Naive thymus-derived CD8-positive, alpha-beta T cell (primary cell): ENCODE data around the gene HES5. TPM values are rescaled to one million over a fixed set of nuclear protein-coding genes. Genes with fewer than 3 reads are reported as not detected.
A peak's percentile ranks its signal among the peaks of the same experiment; 100 is the strongest.

Experiments
- ATAC-seq, 2 donors: fragments of 150-1000 bp; cut with Tn5 transposase in 1 of 2; sonication (Bioruptor Pico), chemical (Tn5 transposase) in 1 of 2; 1 replicate in 1 of 2; 2 replicates in 1 of 2; pipeline ENCODE4 v1.10.0; 2021; ENCODE audit warnings: mild to moderate bottlenecking in 2 of 2, moderate library complexity in 2 of 2
- POLR2A ChIA-PET: fragments of 350-600 bp; sonication (Branson Sonifier 250); formaldehyde crosslinking; loops from one replicate; lab custom pipeline; 2021; ENCODE audit warnings: antibody characterized with exemption; lab: Charles Lee
- DNase-seq, 10 donors: peaks; one replicate each; pipeline versions ENCODE4 v3.0.0 to v3.0.0-alpha.2; 2020 to 2022
- H3K27ac Mint-ChIP-seq, 10 donors: one replicate each; pipeline ENCODE4 v1.8.0; 2020 to 2022; ENCODE audit warnings: mild to moderate bottlenecking in 10 of 10, mixed read lengths in 10 of 10, moderate library complexity in 4 of 10, inconsistent platforms in 1 of 10
- H3K27me3 Mint-ChIP-seq, 5 donors: one replicate each; pipeline ENCODE4 v1.8.0; 2021 to 2022; ENCODE audit warnings: mixed read lengths in 5 of 5
- H3K36me3 Mint-ChIP-seq, 3 donors: one replicate each; pipeline ENCODE4 v1.8.0; 2020 to 2022; ENCODE audit warnings: mixed read lengths in 3 of 3, mild to moderate bottlenecking in 2 of 3, inconsistent platforms in 1 of 3
- H3K4me1 Mint-ChIP-seq, 4 donors: one replicate each; pipeline ENCODE4 v1.8.0; 2021 to 2022; ENCODE audit warnings: mixed read lengths in 4 of 4
- H3K4me3 Mint-ChIP-seq, 10 donors: one replicate each; pipeline ENCODE4 v1.8.0; 2020 to 2022; ENCODE audit warnings: mild to moderate bottlenecking in 10 of 10, mixed read lengths in 10 of 10, moderate library complexity in 6 of 10, inconsistent platforms in 1 of 10
- H3K9me3 Mint-ChIP-seq, 9 donors: one replicate each; pipeline ENCODE4 v1.8.0; 2020 to 2022; ENCODE audit warnings: mixed read lengths in 9 of 9, mild to moderate bottlenecking in 3 of 9, inconsistent platforms in 1 of 9, moderate library complexity in 1 of 9
- polyA plus RNA-seq, 3 donors: library from polyadenylated mRNA; unstranded; fragments of 300-500 nt; fragmentation: Illumina TruSeq; gene quantifications; one replicate each; pipeline ENCODE4 v1.2.3, GENCODE V29; 2021
- total RNA-seq, 8 experiments: library from RNA in 2 of 8; stranded (reverse) in 2 of 8; gene quantifications; one replicate each; pipeline ENCODE4 v1.2.3 and lab custom pipeline; 2021 to 2026

HES5 gene
- total and polyA plus RNA-seq, 5 experiments from 2014 or later, result 0.30 TPM; not detected in 4

DNA sequence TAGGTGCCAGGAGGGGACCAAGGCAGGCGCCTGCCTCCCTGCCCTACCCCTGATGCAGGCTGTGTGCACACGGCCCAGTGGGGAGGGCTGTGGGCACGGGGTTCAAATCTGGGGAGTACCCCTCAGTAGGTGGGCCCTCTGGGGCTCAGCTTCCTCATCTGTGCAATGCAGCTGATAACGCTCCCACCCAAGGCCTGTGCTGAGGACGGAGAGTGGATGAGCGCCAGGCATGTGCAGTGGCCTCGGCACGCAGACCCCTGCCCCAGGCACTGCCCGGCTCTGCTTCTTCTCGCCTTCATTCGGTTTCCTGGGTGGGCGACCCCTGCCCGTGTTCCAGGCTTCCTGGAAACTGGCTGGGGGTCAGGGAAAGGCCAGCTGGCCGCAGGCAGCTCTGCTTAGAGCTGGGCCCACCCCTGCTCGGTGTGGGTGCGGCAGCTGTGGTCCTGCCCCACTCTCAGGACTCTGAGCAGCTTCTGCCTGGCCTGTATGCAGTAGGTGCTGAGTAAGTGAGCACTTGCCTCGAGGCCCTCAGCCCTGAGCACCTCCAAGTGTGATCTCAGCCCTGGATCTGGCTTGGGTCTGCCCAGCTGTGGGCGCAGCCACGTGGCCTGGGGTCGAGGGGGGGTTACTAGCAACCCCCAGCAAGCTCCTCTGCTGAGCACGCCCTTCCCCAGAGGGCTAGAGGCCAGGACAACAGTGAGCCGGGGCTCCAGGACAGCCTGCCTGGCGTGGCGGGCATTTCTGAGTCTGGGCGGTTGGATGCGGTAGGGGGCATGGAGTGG lies 14.2 kb upstream of the HES5 start:
- Mint-ChIP-seq H3K27ac (peak overlapping the region in 5 of 10 donors; percentile 24 to 81 (median 36)), H3K36me3 (no peaks in the 10 kb centered on the region), H3K4me1 (peaks cover 7 to 41% (median 28%) of the 10 kb centered on the region in 4 donors), H3K4me3 (peak overlapping the region in 6 of 10 donors; percentile 16 to 61 (median 40)), H3K9me3 (no peaks in the 10 kb centered on the region), H3K27me3 (no peaks in the 10 kb centered on the region)
- POLR2A ChIA-PET, result interaction anchor here (0.5 to 13.3 kb wide), 4 partner anchors 14 to 310 kb away, joined by 3 to 528 read pairs (median 72); partner anchors contain the start of genes HES5, PANK4 and PRXL2B
- no peak for DNase-seq
- no peak for ATAC-seq

DNA sequence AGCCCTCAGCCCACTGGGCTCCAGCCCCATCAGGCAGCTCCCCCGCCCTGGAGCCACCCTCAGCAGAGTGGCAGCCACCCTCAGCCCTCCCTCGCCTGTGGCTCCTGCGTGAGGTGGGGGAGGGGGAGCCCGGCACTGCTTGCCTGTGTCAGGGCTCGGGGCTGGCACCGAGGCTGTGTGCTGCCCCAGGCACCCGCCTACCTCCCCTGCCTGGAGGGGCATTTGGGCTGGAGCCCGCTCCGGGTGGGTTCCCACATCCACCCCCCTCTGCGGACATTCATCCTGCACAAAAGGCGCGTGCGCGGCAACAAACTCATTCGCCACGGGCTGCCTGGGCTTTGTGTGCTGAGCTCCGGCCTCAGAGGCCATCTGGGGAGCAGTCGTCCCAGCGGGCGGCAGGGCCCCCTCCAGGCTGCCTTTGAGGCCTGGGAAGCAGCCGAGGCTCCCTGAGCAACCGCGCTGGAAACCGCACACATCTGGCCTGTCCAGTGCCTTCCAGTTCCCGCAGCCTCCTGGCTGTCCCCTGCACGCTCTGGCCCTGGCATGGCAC lies 13.6 kb upstream of the HES5 start:
- peak overlapping the region in 2 of 10 donors; percentile 9 to 13 for H3K27ac Mint-ChIP-seq
- H3K36me3 Mint-ChIP-seq, result no peaks in the 10 kb centered on the region
- H3K4me3 Mint-ChIP-seq, result peak overlapping the region in 4 of 10 donors; percentile 38 to 61 (median 44)
- peak; percentile 36 to 85 (median 64) for DNase-seq
- H3K4me1 Mint-ChIP-seq, result peaks cover 5 to 35% (median 22%) of the 10 kb centered on the region in 4 donors
- no peaks in the 10 kb centered on the region for H3K27me3 Mint-ChIP-seq
- no peaks in the 10 kb centered on the region for H3K9me3 Mint-ChIP-seq
- POLR2A ChIA-PET, result interaction anchor here (0.5 to 13.3 kb wide), 3 partner anchors 13 to 43 kb away, joined by 5 to 528 read pairs (median 139); partner anchors contain the start of genes HES5, PANK4 and PRXL2B
- peak in 1 of 2 donors; percentile 15 for ATAC-seq

DNA sequence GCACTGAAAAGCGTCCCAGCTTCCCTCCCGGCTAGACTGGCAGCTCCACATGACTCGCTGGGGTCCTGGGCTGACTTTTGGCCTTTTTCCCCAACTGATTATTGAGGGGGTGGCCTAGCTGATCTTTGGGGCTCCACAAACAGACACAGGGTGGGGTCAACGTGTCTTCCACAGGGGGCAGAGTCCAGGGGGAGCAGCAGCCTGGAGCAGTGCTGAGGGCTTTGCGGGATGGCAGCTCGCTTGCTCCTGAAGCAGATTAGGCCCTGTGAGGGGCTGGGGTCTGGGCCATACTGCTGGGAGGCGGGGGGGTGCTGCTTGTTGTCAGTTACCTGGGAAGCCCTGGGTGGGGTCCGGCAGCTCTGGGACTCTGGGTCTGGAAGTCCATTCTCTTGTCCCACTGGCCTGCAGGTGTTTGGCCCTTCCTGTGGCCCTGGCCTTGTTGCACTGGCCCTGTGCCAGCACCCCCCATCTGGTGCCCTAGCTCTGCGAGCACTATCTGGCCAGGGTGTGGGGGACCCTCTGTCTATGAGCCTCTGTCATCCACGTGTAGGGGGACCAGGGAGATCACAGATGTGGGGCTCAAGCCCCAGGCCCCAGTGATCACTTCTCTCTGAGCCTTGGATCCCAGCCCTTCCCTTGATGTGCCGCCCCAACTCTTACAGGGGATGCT lies 12.3 kb upstream of the HES5 start:
- POLR2A ChIA-PET, result interaction anchor here (0.5 to 13.3 kb wide), 6 partner anchors 12 to 127 kb away, joined by 3 to 528 read pairs (median 3); partner anchors contain the start of genes HES5 and PANK4
- Mint-ChIP-seq H3K27ac (peak overlapping the region in 1 of 10 donors; percentile 18), H3K4me3 (peak overlapping the region in 1 of 10 donors; percentile 21), H3K36me3 (no peaks in the 10 kb centered on the region), H3K27me3 (no peaks in the 10 kb centered on the region), H3K4me1 (peaks cover 3 to 28% (median 17%) of the 10 kb centered on the region in 4 donors), H3K9me3 (no peaks in the 10 kb centered on the region)
- DNase-seq (no peak), ATAC-seq (no peak)

DNA sequence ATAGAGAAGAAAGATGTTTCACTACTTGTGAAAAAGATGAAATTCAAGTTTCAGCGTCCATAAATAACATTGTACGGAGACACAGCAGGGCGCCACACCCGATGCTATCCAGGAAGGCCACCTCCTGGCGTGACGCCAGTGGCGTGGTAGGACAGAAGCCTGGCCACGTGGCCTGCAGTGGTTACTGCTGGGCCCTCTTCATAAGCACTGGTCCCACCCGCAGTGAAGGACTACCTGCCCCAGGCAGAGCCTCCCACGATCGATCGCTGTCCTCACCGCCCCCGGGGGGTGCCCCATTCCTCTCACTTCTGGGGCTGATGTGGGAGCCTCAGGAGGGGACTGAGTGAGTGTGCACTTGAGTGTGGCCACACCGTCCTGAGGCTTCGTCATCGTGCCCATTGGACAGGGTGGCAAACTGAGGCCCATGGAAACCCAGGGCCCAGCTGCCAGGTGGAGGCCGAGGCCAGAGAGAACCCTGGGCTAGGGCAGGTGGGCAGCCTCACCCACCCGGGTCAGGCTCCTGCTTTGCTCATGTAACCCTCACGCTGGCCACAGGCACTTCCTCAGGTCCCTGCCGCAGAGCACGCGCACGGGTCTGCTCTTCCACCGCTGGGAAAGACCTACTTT lies 11.7 kb upstream of the HES5 start:
- DNase-seq, result no peak
- Mint-ChIP-seq H3K36me3 (no peaks in the 10 kb centered on the region), H3K4me1 (peaks cover 1 to 27% (median 13%) of the 10 kb centered on the region in 4 donors), H3K27me3 (peaks cover 0 to 2% (median 0%) of the 10 kb centered on the region in 5 donors), H3K4me3 (peak overlapping the region in 3 of 10 donors; percentile 11 to 54 (median 22)), H3K9me3 (no peaks in the 10 kb centered on the region), H3K27ac (peak overlapping the region in 1 of 10 donors; percentile 29)
- POLR2A ChIA-PET, result interaction anchor here (0.5 to 13.3 kb wide), 6 partner anchors 11 to 126 kb away, joined by 3 to 528 read pairs (median 3); partner anchors contain the start of genes HES5 and PANK4
- ATAC-seq, result no peak

DNA sequence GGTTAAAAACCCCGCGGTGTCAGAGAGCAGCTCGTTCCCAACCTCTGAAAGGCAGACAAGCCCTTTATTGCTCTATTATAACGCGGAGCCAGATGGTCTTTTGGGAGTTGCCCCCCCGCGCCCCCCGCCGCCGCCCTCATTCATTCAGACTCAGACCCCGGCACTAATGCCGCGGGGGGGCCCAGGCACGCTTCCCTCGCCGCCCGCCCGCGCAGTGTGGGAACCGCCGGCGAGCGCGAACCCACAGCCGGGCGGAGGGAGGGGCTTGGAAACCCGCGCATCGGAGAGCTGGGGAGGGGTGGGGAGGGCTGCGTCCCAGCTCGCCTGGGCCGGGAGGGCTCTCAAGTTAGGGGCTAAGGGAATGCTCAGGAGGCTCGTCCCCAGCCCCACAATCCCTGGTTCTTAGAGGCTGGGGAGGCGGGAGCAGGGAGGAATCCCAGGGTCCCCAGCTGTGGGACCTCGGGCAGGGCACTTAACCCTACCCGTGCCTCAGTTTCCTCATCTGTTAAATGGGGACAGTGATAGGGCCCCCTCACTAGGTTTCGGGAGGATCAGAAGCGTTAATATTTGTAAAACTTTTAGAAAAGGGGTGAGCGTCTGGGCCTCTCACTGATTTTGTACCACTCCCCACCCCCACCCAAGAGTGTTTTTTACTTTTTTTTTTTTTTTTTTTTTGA lies 10.9 kb upstream of the HES5 start:
- Mint-ChIP-seq H3K4me1 (peaks cover 1 to 27% (median 12%) of the 10 kb centered on the region in 4 donors), H3K27ac (peak overlapping the region in 1 of 10 donors; percentile 77), H3K27me3 (peaks cover 0 to 2% (median 0%) of the 10 kb centered on the region in 5 donors), H3K9me3 (no peaks in the 10 kb centered on the region), H3K36me3 (no peaks in the 10 kb centered on the region), H3K4me3 (peak overlapping the region in 3 of 10 donors; percentile 11 to 54 (median 46))
- DNase-seq, result no peak
- POLR2A ChIA-PET, result interaction anchor here (13.3 kb wide), 1 partner anchor 11 kb away, joined by 528 read pairs; the partner anchor contains the start of genes HES5 and PANK4
- ATAC-seq, result peak; percentile 21 to 26

DNA sequence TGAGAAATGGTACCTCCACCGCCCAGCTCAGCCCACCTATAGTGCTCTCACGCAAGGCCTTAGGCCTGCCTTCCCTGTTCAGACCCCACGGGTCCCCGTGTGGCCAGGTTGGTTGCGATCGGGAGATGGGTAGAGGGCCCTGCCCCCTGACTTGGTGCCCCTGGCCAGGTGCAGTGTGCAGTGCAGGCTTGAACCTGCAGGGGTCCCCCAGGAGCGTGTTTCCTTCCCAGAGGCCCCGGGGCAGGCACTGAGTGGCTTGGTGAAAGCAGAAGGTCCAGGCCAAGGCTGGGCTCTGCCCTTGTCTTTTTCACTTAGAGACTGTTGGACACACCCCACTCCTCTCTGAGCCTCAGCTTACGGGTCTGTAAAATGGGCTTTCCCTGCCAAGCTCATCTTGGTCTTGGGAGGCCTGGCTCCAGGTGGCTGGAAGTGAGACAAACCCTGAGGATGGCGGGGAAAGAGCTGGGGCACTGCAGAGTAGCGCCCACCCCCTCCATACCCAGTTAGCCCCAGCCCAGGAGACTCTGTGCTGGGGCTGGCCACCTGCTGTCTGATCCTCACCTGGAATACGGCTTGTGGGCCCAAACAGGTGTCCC lies 9.3 kb upstream of the HES5 start:
- POLR2A ChIA-PET, result interaction anchor here (1.3 to 13.3 kb wide), 2 partner anchors 9 kb away, joined by 3 to 528 read pairs; partner anchors contain the start of genes HES5 and PANK4
- Mint-ChIP-seq H3K4me3 (no peak overlapping the region), H3K4me1 (peaks cover 1 to 18% (median 9%) of the 10 kb centered on the region in 4 donors), H3K9me3 (no peaks in the 10 kb centered on the region), H3K27me3 (peaks cover 0 to 2% (median 0%) of the 10 kb centered on the region in 5 donors), H3K27ac (no peak overlapping the region), H3K36me3 (no peaks in the 10 kb centered on the region)
- DNase-seq, result peak in 2 of 10 donors; percentile 30 to 32
- peak in 1 of 2 donors; percentile 37 for ATAC-seq

DNA sequence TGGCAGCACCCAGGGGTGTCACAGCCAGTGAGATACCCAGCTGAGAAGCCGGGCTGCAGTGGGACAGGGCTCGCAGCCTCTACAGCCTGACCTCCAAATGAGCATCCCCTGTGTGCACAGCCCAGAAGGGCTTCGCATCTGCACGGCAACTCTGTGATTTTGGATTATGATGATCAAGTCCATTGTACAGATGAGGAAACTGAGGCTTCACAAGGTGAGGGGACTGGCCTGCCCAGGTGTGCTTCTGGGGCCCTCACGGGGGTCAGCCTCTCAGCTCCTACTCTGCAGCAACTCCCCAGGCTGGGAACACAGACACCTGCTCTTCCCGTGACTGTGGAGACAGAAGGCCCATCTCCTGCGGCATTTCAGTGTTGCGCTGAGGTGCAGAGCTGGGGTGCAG lies 8.8 kb upstream of the HES5 start:
- no peak for ATAC-seq
- H3K4me3 Mint-ChIP-seq, result no peak overlapping the region
- H3K4me1 Mint-ChIP-seq, result peaks cover 1 to 13% (median 4%) of the 10 kb centered on the region in 4 donors
- H3K36me3 Mint-ChIP-seq, result no peaks in the 10 kb centered on the region
- H3K9me3 Mint-ChIP-seq, result no peaks in the 10 kb centered on the region
- H3K27me3 Mint-ChIP-seq, result peaks cover 0 to 2% (median 0%) of the 10 kb centered on the region in 5 donors
- POLR2A ChIA-PET, result interaction anchor here (1.3 to 13.3 kb wide), 2 partner anchors 8 to 10 kb away, joined by 3 to 528 read pairs; partner anchors contain the start of genes HES5 and PANK4
- no peak for DNase-seq
- H3K27ac Mint-ChIP-seq, result no peak overlapping the region

DNA sequence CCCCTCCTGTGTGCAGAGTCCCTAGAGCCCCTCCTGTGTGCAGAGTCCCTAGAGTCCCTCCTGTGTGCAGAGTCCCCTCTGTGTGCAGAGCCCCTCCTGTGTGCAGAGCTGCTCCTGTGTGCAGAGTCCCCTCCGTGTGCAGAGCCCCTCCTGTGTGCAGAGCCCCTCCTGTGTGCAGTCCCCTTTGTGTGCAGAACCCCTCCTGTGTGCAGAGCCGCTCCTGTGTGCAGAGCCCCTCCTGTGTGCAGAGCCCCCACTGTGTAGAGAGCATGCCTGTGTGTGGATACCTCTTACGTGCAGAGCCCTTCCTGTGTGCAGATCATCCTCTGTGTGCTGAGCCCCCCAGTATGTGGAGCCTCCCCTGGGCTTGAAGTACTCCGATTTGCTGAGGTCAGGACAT lies 8.3 kb upstream of the HES5 start:
- POLR2A ChIA-PET, result interaction anchor here (13.3 kb wide), 1 partner anchor 8 kb away, joined by 528 read pairs; the partner anchor contains the start of genes HES5 and PANK4
- H3K27me3 Mint-ChIP-seq, result peaks cover 0 to 2% (median 0%) of the 10 kb centered on the region in 5 donors
- ATAC-seq (no peak), DNase-seq (no peak)
- peak overlapping the region in 1 of 10 donors; percentile 18 for H3K27ac Mint-ChIP-seq
- H3K36me3 Mint-ChIP-seq, result no peaks in the 10 kb centered on the region
- H3K4me1 Mint-ChIP-seq, result peaks cover 0 to 13% (median 3%) of the 10 kb centered on the region in 4 donors
- H3K4me3 Mint-ChIP-seq, result no peak overlapping the region
- no peaks in the 10 kb centered on the region for H3K9me3 Mint-ChIP-seq

DNA sequence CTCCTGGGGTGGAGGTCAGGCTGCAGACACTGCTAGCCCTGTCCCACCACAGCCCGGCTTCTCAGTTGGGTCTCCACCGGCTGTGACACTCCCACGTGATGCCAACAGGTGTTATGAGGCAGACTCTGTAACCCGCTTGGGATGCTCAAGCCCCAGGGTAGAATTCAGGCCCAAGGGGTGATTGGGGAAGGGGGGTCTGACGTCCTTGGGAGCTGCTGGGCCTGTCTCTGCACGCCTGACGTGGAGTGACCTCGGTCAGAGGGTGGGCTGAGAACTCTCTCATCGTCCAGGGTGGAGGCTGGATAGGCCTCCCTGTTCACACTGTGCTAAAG lies 7.7 kb upstream of the HES5 start:
- H3K9me3 Mint-ChIP-seq, result no peaks in the 10 kb centered on the region

DNA sequence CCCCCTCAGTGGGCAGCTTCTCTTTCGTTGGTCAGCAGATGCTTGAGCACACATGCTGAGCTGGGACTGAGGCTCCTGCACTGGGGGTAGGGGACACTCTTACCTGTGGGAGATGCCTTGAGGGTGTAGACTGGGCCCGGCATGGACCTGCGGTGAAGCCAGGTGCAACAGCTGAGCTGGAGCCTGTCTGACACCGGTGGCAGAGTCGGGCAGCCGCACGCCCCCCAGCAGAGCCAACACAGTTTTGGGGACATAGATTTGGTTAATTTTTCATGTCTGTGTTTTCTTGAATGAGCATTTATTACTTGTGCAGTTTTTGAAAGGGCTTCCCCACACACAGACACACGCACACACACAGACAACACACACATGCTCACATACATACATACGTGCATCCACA lies 5.9 kb upstream of the HES5 start:
- no peak overlapping the region for H3K4me3 Mint-ChIP-seq
- H3K9me3 Mint-ChIP-seq, result no peaks in the 10 kb centered on the region
- peaks cover 0 to 7% (median under 1%) of the 10 kb centered on the region in 4 donors for H3K4me1 Mint-ChIP-seq
- ATAC-seq, result no peak
- POLR2A ChIA-PET, result interaction anchor here (5.2 to 15.0 kb wide), 2 partner anchors 8 to 11 kb away, joined by 21 to 528 read pairs; partner anchors contain the start of gene PANK4
- H3K36me3 Mint-ChIP-seq, result no peaks in the 10 kb centered on the region
- no peak for DNase-seq
- H3K27me3 Mint-ChIP-seq, result peaks cover 0 to 10% (median 6%) of the 10 kb centered on the region in 5 donors
- H3K27ac Mint-ChIP-seq, result no peak overlapping the region

More for the DNA sequence above, 7.7 kb upstream of the HES5 start:
- DNase-seq (no peak), ATAC-seq (no peak)
- Mint-ChIP-seq H3K4me1 (peaks cover 0 to 13% (median 3%) of the 10 kb centered on the region in 4 donors), H3K27ac (no peak overlapping the region), H3K4me3 (no peak overlapping the region), H3K36me3 (no peaks in the 10 kb centered on the region), H3K27me3 (peaks cover 0 to 5% (median 0%) of the 10 kb centered on the region in 5 donors)
- POLR2A ChIA-PET, result interaction anchor here (13.3 to 15.0 kb wide), 2 partner anchors 6 to 7 kb away, joined by 528 read pairs; partner anchors contain the start of genes HES5 and PANK4

DNA sequence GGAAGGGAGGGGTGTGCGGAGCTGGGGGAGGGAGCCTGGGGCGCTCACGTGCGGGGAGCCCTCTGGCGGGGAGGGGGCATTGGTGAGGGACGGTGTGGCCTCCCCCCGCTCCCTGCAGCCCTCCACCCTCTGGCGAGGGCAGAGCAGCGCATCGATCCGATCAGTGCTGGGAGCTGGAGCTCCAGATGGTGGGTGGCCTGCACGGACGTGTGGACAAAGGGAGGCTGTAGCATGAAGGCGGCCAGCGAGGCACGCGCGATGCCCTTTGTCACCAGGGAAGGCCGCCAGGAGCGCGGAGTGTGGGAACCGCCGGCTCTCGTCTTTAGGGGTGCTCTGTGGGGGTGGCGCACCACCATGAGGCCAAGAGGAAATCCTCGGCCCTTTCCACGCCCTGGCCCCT lies 5.4 kb upstream of the HES5 start:
- Mint-ChIP-seq H3K9me3 (no peaks in the 10 kb centered on the region), H3K27me3 (peaks cover 0 to 12% (median 8%) of the 10 kb centered on the region in 5 donors)

More for the DNA sequence above, 5.4 kb upstream of the HES5 start:
- no peaks in the 10 kb centered on the region for H3K36me3 Mint-ChIP-seq
- no peak overlapping the region for H3K4me3 Mint-ChIP-seq
- DNase-seq (no peak), ATAC-seq (no peak)
- H3K27ac Mint-ChIP-seq, result no peak overlapping the region
- POLR2A ChIA-PET, result interaction anchor here (0.8 to 15.0 kb wide), 5 partner anchors 8 to 120 kb away, joined by 3 to 528 read pairs (median 3); partner anchors contain the start of gene PANK4
- H3K4me1 Mint-ChIP-seq, result peaks cover 0 to 9% (median 4%) of the 10 kb centered on the region in 4 donors
